ENCODE data around the gene EGR1.

The EGR1 gene

GRCh38 chr5:138514021-138514420 lies 48.7 kb downstream of the EGR1 start:
- no peak for DNase-seq (ENCODE audit: low read depth)
- TF ChIP-seq CTCF (IDR thresholded peaks at IDR 0.05; ENCODE audit: insufficient read depth, low read depth, low read length, missing control alignments), result no peak
- H3K4me3 ChIP-seq (ENCODE audit: low read length), result no peak overlapping the region

- no peak for DNase-seq (ENCODE audit: low read depth)
- no peak overlapping the region for H3K4me3 ChIP-seq (ENCODE audit: low read length)
- TF ChIP-seq CTCF (IDR thresholded peaks at IDR 0.05; ENCODE audit: insufficient read depth, low read depth, low read length, missing control alignments), result no peak
Measured at GRCh38 chr5:138515556-138516245, 50.4 kb downstream of the EGR1 start.

GRCh38 chr5:138517437-138517836 lies 52.2 kb downstream of the EGR1 start:
- TF ChIP-seq CTCF (IDR thresholded peaks at IDR 0.05; ENCODE audit: insufficient read depth, low read depth, low read length, missing control alignments), result no peak
- no peak for DNase-seq (ENCODE audit: low read depth)
- H3K4me3 ChIP-seq (ENCODE audit: low read length), result no peak overlapping the region
